CD8-positive, alpha-beta memory T cell (primary cell): Measurements from ENCODE around the gene PGK2. TPM values are rescaled to one million over a fixed set of nuclear protein-coding genes. Genes with fewer than 3 reads are reported as not detected.

ENCODE experiments used
- CTCF ChIA-PET: fragments of 350-600 bp; sonication (Branson Sonifier 250); formaldehyde crosslinking; loops from one replicate; lab custom pipeline; 2021; ENCODE audit warnings: antibody characterized with exemption; lab: Charles Lee
- POLR2A ChIA-PET: fragments of 350-600 bp; sonication (Branson Sonifier 250); formaldehyde crosslinking; loops from one replicate; lab custom pipeline; 2021; ENCODE audit warnings: antibody characterized with exemption; lab: Charles Lee
- DNase-seq, 5 donors: peaks; one replicate each; pipeline versions ENCODE4 v3.0.0 to v3.0.0-alpha.2; 2020 to 2022; ENCODE audit warnings: mixed read lengths in 1 of 5
- H3K27ac ChIP-seq: one replicate; pipeline ENCODE4 v1.7.0; 2013; ENCODE audit warnings: low read depth, mild to moderate bottlenecking, low read length, moderate library complexity
- H3K27me3 ChIP-seq: 2 replicates; pipeline ENCODE4 v1.7.0; 2013; ENCODE audit warnings: low read length, mild to moderate bottlenecking; ENCODE audit not compliant: insufficient read depth, poor library complexity, severe bottlenecking
- H3K36me3 ChIP-seq: 2 replicates; pipeline ENCODE4 v1.7.0; 2013; ENCODE audit warnings: mild to moderate bottlenecking, low read length, moderate library complexity; ENCODE audit not compliant: insufficient read depth
- H3K4me1 ChIP-seq: 2 replicates; pipeline ENCODE4 v1.7.0; 2013; ENCODE audit warnings: mild to moderate bottlenecking, low read length, moderate library complexity; ENCODE audit not compliant: insufficient read depth
- H3K4me3 ChIP-seq: 2 replicates; pipeline ENCODE4 v1.7.0; 2013; ENCODE audit warnings: mild to moderate bottlenecking, low read length
- H3K9me3 ChIP-seq: 2 replicates; pipeline ENCODE4 v1.7.0; 2013; ENCODE audit warnings: mild to moderate bottlenecking, low read length
- H3K27ac Mint-ChIP-seq, 8 donors: one replicate each; pipeline ENCODE4 v1.8.0; 2020 to 2021; ENCODE audit warnings: mixed read lengths in 8 of 8, mild to moderate bottlenecking in 6 of 8, inconsistent platforms in 3 of 8, moderate library complexity in 3 of 8
- H3K27me3 Mint-ChIP-seq, 2 donors: one replicate each; pipeline ENCODE4 v1.8.0; 2020 to 2021; ENCODE audit warnings: mixed read lengths in 2 of 2, mild to moderate bottlenecking in 1 of 2, moderate library complexity in 1 of 2
- H3K36me3 Mint-ChIP-seq, 3 donors: one replicate each; pipeline ENCODE4 v1.8.0; 2020 to 2021; ENCODE audit warnings: mixed read lengths in 3 of 3, inconsistent platforms in 1 of 3, mild to moderate bottlenecking in 1 of 3
- H3K4me1 Mint-ChIP-seq, 3 donors: one replicate each; pipeline ENCODE4 v1.8.0; 2020 to 2021; ENCODE audit warnings: mixed read lengths in 3 of 3, inconsistent platforms in 1 of 3, mild to moderate bottlenecking in 1 of 3
- H3K4me3 Mint-ChIP-seq, 7 donors: one replicate each; pipeline ENCODE4 v1.8.0; 2020 to 2021; ENCODE audit warnings: mixed read lengths in 7 of 7, mild to moderate bottlenecking in 6 of 7, moderate library complexity in 4 of 7, inconsistent platforms in 2 of 7
- H3K9me3 Mint-ChIP-seq, 5 donors: one replicate each; pipeline ENCODE4 v1.8.0; 2020 to 2022; ENCODE audit warnings: mixed read lengths in 5 of 5, mild to moderate bottlenecking in 3 of 5, moderate library complexity in 2 of 5, inconsistent platforms in 1 of 5
- polyA plus RNA-seq: library from polyadenylated mRNA; unstranded; fragments of 300-500 nt; fragmentation: Illumina TruSeq; gene quantifications from one replicate; pipeline ENCODE4 v1.2.3, GENCODE V29; 2021
- total RNA-seq, 2 experiments: library from RNA; stranded (reverse); gene quantifications; one replicate each; pipeline ENCODE4 v1.2.3, GENCODE V29; 2021

The PGK2 gene
- total RNA-seq (not detected), polyA plus RNA-seq (not detected)

- Mint-ChIP-seq H3K36me3 (no peaks in the 10 kb centered on the region), H3K27me3 (no peaks in the 10 kb centered on the region), H3K4me3 (no peak within 1 kb of the TSS), H3K9me3 (peaks cover 0 to 17% (median 3%) of the 10 kb centered on the region in 5 donors), H3K27ac (no peak within 1 kb of the TSS), H3K4me1 (no peaks in the 10 kb centered on the region)
- Histone ChIP-seq H3K27me3 (no peaks in the 10 kb centered on the region), H3K27ac (no peak within 1 kb of the TSS), H3K9me3 (no peaks in the 10 kb centered on the region), H3K4me3 (no peak within 1 kb of the TSS), H3K36me3 (no peaks in the 10 kb centered on the region), H3K4me1 (no peaks in the 10 kb centered on the region)
- ChIA-PET POLR2A (no interaction called here), CTCF (no interaction called here)
- DNase-seq = no peak
Observed at GRCh38 chr6:49787176-49787575, at the start of gene PGK2. PGK2 (minus strand) TSS chr6:49787285; CDS start chr6:49787187, 98 bp downstream.

- Histone ChIP-seq H3K9me3 (no peaks in the 10 kb centered on the region), H3K4me3 (no peak overlapping the region), H3K27me3 (no peaks in the 10 kb centered on the region), H3K36me3 (no peaks in the 10 kb centered on the region), H3K27ac (no peak overlapping the region), H3K4me1 (no peaks in the 10 kb centered on the region)
- H3K27ac Mint-ChIP-seq = no peak overlapping the region
- no peaks in the 10 kb centered on the region for H3K27me3 Mint-ChIP-seq
- H3K4me3 Mint-ChIP-seq = no peak overlapping the region
- POLR2A ChIA-PET = no interaction called here
- CTCF ChIA-PET = no interaction called here
- no peak for DNase-seq
- H3K36me3 Mint-ChIP-seq = no peaks in the 10 kb centered on the region
- peaks cover 2 to 7% (median 5%) of the 10 kb centered on the region in 5 donors for H3K9me3 Mint-ChIP-seq
- no peaks in the 10 kb centered on the region for H3K4me1 Mint-ChIP-seq
Observed at GRCh38 chr6:49835140-49835539, 48.1 kb upstream of the PGK2 start.

- no peak overlapping the region for H3K27ac ChIP-seq
- no peak for DNase-seq
- H3K4me3 ChIP-seq = no peak overlapping the region
- Mint-ChIP-seq H3K4me3 (no peak overlapping the region), H3K36me3 (no peaks in the 10 kb centered on the region), H3K27ac (no peak overlapping the region), H3K4me1 (no peaks in the 10 kb centered on the region), H3K27me3 (no peaks in the 10 kb centered on the region), H3K9me3 (peaks cover 1 to 6% (median 2%) of the 10 kb centered on the region in 5 donors)
- no peaks in the 10 kb centered on the region for H3K9me3 ChIP-seq
- H3K36me3 ChIP-seq = no peaks in the 10 kb centered on the region
- no peaks in the 10 kb centered on the region for H3K27me3 ChIP-seq
- ChIA-PET POLR2A (no interaction called here), CTCF (no interaction called here)
- no peaks in the 10 kb centered on the region for H3K4me1 ChIP-seq
Observed at GRCh38 chr6:49833386-49833785, 46.3 kb upstream of the PGK2 start.

DNA sequence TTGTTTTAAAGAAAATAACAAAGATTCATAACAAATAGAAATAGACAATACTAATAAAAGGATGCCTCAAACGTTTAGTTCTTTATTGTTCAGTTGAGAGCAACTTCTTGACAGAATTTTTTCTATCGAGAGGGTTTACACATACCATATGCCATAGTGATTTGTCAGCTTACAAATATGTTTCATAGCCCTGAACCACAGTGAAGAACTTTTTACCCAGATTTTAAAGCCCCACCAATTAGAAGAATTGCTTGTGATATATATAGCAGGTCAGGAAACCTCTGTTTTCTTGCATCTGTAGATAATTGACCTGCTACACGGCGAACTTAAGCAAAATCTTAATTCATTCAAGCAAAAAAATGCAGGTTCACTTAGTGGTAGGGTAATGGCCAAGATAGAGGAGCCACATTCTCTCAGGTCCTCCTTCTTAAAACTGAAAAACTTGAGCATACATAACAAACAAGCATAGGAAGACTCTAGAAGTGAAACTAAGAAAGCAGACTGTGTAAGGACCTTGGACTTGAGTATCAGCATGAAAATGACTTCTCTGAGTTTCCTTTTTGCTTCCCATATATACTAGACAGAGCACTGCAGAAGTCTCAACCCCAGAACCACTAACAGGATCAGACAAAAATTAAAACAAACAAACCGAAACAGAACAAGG is 39.8 kb upstream of the PGK2 start:
- no peaks in the 10 kb centered on the region for H3K4me1 ChIP-seq

GRCh38 chr6:49815166-49815565 is 28.1 kb upstream of the PGK2 start:
- CTCF ChIA-PET = no interaction called here

More for the DNA sequence above, 39.8 kb upstream of the PGK2 start:
- H3K9me3 ChIP-seq = no peaks in the 10 kb centered on the region
- Mint-ChIP-seq H3K4me3 (no peak overlapping the region), H3K36me3 (no peaks in the 10 kb centered on the region), H3K4me1 (no peaks in the 10 kb centered on the region), H3K27ac (no peak overlapping the region), H3K27me3 (no peaks in the 10 kb centered on the region), H3K9me3 (peaks cover 0 to 17% (median 2%) of the 10 kb centered on the region in 5 donors)
- ChIA-PET CTCF (no interaction called here), POLR2A (no interaction called here)
- no peak overlapping the region for H3K27ac ChIP-seq
- no peaks in the 10 kb centered on the region for H3K27me3 ChIP-seq
- DNase-seq = no peak
- no peaks in the 10 kb centered on the region for H3K36me3 ChIP-seq
- no peak overlapping the region for H3K4me3 ChIP-seq

DNA sequence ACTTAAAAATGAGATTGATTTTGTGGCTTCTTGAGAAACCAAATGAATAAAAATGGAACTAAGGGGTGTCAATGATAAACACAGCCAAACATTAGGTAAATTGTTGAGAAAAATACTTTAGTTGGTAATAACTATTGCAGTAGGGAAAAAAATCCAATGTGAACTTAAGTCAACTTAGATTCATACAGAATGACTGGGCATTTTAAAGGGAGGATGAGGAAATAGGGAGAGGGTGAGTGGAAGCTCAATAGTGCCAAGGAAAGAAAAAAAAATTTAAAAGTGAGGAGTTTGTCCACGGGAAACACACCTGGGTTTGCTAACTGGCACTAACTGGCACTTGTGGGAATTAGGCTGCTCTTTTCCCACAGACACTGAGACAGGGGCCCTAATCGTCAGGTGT is 26.2 kb upstream of the PGK2 start:
- ChIA-PET CTCF (no interaction called here), POLR2A (no interaction called here)
- no peak overlapping the region for H3K4me3 Mint-ChIP-seq
- no peak for DNase-seq
- H3K36me3 Mint-ChIP-seq = no peaks in the 10 kb centered on the region
- H3K27ac ChIP-seq = no peak overlapping the region
- peaks cover 0 to 34% (median 5%) of the 10 kb centered on the region in 5 donors for H3K9me3 Mint-ChIP-seq
- no peaks in the 10 kb centered on the region for H3K9me3 ChIP-seq
- no peaks in the 10 kb centered on the region for H3K27me3 ChIP-seq
- H3K4me1 ChIP-seq = no peaks in the 10 kb centered on the region
- no peaks in the 10 kb centered on the region for H3K4me1 Mint-ChIP-seq
- H3K27ac Mint-ChIP-seq = no peak overlapping the region
- H3K4me3 ChIP-seq = no peak overlapping the region
- no peaks in the 10 kb centered on the region for H3K36me3 ChIP-seq
- H3K27me3 Mint-ChIP-seq = no peaks in the 10 kb centered on the region

More at GRCh38 chr6:49815166-49815565, 28.1 kb upstream of the PGK2 start:
- POLR2A ChIA-PET = no interaction called here
- no peaks in the 10 kb centered on the region for H3K27me3 ChIP-seq
- no peaks in the 10 kb centered on the region for H3K4me1 ChIP-seq
- no peak overlapping the region for H3K27ac ChIP-seq
- peaks cover 0 to 30% (median 5%) of the 10 kb centered on the region in 5 donors for H3K9me3 Mint-ChIP-seq
- H3K36me3 Mint-ChIP-seq = no peaks in the 10 kb centered on the region
- H3K27me3 Mint-ChIP-seq = no peaks in the 10 kb centered on the region
- H3K4me3 ChIP-seq = no peak overlapping the region
- no peaks in the 10 kb centered on the region for H3K9me3 ChIP-seq
- H3K4me1 Mint-ChIP-seq = no peaks in the 10 kb centered on the region
- no peak for DNase-seq
- no peak overlapping the region for H3K4me3 Mint-ChIP-seq
- H3K36me3 ChIP-seq = no peaks in the 10 kb centered on the region
- H3K27ac Mint-ChIP-seq = no peak overlapping the region

DNA sequence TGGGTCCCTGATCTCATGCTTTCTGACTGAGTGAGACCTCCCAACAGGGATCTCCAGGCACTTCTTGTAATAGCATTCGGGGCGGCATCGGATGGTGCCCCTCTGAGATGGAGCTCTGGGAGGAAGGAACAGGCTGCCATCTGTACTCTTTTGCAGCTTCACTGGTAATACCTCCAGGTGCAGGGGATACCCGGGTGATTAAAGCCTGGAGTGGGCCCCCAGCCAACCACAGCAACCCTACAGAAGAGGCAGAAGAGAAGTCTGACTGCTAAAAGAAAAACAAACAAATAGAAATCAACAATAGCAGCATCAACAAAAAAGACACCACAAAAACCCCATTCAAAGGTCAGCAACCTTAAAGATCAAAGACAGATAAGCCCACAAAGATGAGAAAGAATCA is 19.1 kb upstream of the PGK2 start:
- no peak overlapping the region for H3K27ac Mint-ChIP-seq
- H3K4me1 Mint-ChIP-seq = no peaks in the 10 kb centered on the region
- Histone ChIP-seq H3K27me3 (no peaks in the 10 kb centered on the region), H3K4me1 (no peaks in the 10 kb centered on the region), H3K27ac (no peak overlapping the region), H3K36me3 (no peaks in the 10 kb centered on the region), H3K9me3 (no peaks in the 10 kb centered on the region), H3K4me3 (no peak overlapping the region)
- peaks cover 3 to 11% (median 7%) of the 10 kb centered on the region in 5 donors for H3K9me3 Mint-ChIP-seq
- H3K4me3 Mint-ChIP-seq = no peak overlapping the region
- POLR2A ChIA-PET = no interaction called here
- no peaks in the 10 kb centered on the region for H3K36me3 Mint-ChIP-seq
- H3K27me3 Mint-ChIP-seq = no peaks in the 10 kb centered on the region
- CTCF ChIA-PET = no interaction called here
- DNase-seq = no peak

- Mint-ChIP-seq H3K4me1 (no peaks in the 10 kb centered on the region), H3K27me3 (no peaks in the 10 kb centered on the region), H3K9me3 (peaks cover 2 to 9% (median 6%) of the 10 kb centered on the region in 5 donors), H3K4me3 (no peak overlapping the region), H3K27ac (no peak overlapping the region), H3K36me3 (no peaks in the 10 kb centered on the region)
- no peaks in the 10 kb centered on the region for H3K36me3 ChIP-seq
- ChIA-PET POLR2A (no interaction called here), CTCF (no interaction called here)
- H3K4me3 ChIP-seq = no peak overlapping the region
- no peaks in the 10 kb centered on the region for H3K9me3 ChIP-seq
- no peaks in the 10 kb centered on the region for H3K27me3 ChIP-seq
- no peak for DNase-seq
- H3K4me1 ChIP-seq = no peaks in the 10 kb centered on the region
- no peak overlapping the region for H3K27ac ChIP-seq
Observed at GRCh38 chr6:49805246-49805645, 18.2 kb upstream of the PGK2 start.
